MM.1S (cell line): ENCODE measurements around the gene CD300LF.

Source experiments
- EZH2 ChIP-seq: fragments of 300-600 bp; sonication (generic); optimal IDR thresholded peaks from 2 replicates; pipeline ENCODE3; 2017; ENCODE audit warnings: low read depth, mild to moderate bottlenecking, antibody characterized with exemption, low read length, mixed read lengths
- TF ChIP-seq, protein P1 (sequence below): fragments of 300-600 bp; sonication (generic); IDR thresholded peaks from 2 replicates; pipeline ENCODE4 v1.5.1; 2016; ENCODE audit warnings: antibody characterized with exemption, low read length, mixed read lengths

DNA sequence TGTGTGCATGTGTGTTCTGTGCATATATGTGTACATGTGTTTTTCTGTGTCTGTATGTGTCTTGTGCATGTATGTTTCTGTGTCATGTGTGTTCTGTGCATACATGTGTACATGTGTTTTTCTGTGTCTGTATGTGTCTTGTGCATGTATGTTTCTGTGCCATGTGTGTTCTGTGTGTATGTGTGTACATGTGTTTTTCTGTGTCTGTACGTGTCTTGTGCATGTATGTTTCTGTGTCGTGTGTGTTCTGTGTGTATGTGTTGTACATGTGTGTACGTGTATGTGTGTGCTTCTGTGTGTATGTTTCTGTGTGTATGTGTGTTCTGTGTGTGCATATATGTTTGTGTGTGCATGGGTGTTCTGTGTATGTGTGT lies 16.0 kb upstream of the CD300LF start:
- TF ChIP-seq, protein P1, sequence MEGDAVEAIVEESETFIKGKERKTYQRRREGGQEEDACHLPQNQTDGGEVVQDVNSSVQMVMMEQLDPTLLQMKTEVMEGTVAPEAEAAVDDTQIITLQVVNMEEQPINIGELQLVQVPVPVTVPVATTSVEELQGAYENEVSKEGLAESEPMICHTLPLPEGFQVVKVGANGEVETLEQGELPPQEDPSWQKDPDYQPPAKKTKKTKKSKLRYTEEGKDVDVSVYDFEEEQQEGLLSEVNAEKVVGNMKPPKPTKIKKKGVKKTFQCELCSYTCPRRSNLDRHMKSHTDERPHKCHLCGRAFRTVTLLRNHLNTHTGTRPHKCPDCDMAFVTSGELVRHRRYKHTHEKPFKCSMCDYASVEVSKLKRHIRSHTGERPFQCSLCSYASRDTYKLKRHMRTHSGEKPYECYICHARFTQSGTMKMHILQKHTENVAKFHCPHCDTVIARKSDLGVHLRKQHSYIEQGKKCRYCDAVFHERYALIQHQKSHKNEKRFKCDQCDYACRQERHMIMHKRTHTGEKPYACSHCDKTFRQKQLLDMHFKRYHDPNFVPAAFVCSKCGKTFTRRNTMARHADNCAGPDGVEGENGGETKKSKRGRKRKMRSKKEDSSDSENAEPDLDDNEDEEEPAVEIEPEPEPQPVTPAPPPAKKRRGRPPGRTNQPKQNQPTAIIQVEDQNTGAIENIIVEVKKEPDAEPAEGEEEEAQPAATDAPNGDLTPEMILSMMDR, result no peak
- TF ChIP-seq EZH2, result no peak
